SK-N-MC (cell line): Measurements from ENCODE around the gene KRTAP19-2.

ENCODE experiments used
- DNase-seq: peaks from one replicate; pipeline ENCODE4 v3.0.0-alpha.2; 2011; ENCODE audit warnings: low read depth, low spot score
- H3K27ac ChIP-seq: fragments of 200-600 bp; sonication (generic); 2 replicates; pipeline ENCODE4 v1.5.1; 2016; ENCODE audit warnings: mixed run types
- H3K36me3 ChIP-seq: fragments of 200-600 bp; sonication (generic); 2 replicates; pipeline ENCODE4 v1.6.1; 2017; ENCODE audit warnings: antibody characterized with exemption, low read length, mixed read lengths; ENCODE audit not compliant: insufficient read depth
- H3K4me3 ChIP-seq: fragments of 200-600 bp; sonication (generic); 2 replicates; pipeline ENCODE4 v1.5.1; 2016
- H3K9ac ChIP-seq: fragments of 200-600 bp; sonication (generic); 2 replicates; pipeline ENCODE4 v1.8.0; 2017; ENCODE audit warnings: mixed run types, mixed read lengths; ENCODE audit not compliant: insufficient read length
- H3K9me3 ChIP-seq: fragments of 200-600 bp; sonication (generic); 2 replicates; pipeline ENCODE4 v1.6.1; 2017; ENCODE audit warnings: low read depth, mild to moderate bottlenecking, antibody characterized with exemption, low read length, moderate library complexity, mixed read lengths
- EZH2 ChIP-seq: fragments of 200-600 bp; sonication (generic); IDR thresholded peaks from one replicate; pipeline ENCODE4 v1.6.1; 2017; ENCODE audit warnings: antibody characterized with exemption
- FOXP2 ChIP-seq: optimal IDR thresholded peaks from 2 replicates; pipeline ENCODE3; 2011; ENCODE audit warnings: mild to moderate bottlenecking, moderate library complexity; ENCODE audit not compliant: insufficient read depth; ENCODE audit errors: extremely low read length, control extremely low read depth
- POLR2AphosphoS5 ChIP-seq: IDR thresholded peaks from 2 replicates; pipeline ENCODE4 v1.6.1; 2012; ENCODE audit warnings: mild to moderate bottlenecking, low read depth, low read length, borderline replicate concordance

Gene KRTAP19-2

DNA sequence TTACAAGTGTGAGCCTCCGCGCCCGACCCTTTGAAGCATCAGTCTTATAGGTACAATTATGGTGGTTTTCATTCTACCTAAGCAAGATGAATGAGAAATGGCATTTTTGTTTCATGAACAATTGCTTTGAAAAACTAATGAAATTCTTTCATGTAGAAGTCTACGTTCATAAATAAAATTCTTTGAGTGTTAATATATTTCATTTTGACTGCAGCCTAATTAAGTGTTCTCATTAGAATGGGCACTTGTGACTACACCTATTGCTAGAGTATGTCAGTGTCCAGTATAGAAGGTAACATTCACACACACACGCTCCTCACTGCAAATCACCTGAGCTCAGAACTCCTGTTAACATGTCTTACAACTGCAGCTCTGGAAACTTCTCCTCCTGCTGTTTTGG lies 47.3 kb downstream of the KRTAP19-2 start, which contains the start of gene KRTAP15-1:
KRTAP15-1 (plus strand) TSS at position 301 of the 400 bp plus-strand sequence; CDS start at position 354, 53 bp downstream.
- Histone ChIP-seq H3K9me3 (no peaks in the 10 kb centered on the region), H3K36me3 (no peaks in the 10 kb centered on the region), H3K4me3 (no peak within 1 kb of the TSS), H3K27ac (no peak within 1 kb of the TSS), H3K9ac (no peak within 1 kb of the TSS)
- DNase-seq = no peak
- TF ChIP-seq POLR2AphosphoS5 (no peak), FOXP2 (no peak), EZH2 (no peak)
